Fibroblast of lung (primary cell): Measurements from ENCODE around the gene CCDC196. TPM values are rescaled to one million over a fixed set of nuclear protein-coding genes. Genes with fewer than 3 reads are reported as not detected.
"Not testable (repeated sequence)": the region's sequence is repeated elsewhere in the genome, so short reads cannot be mapped to it uniquely, and the experiment has no call there.

Experiments used
- DNase-seq, 2 donors: peaks; one replicate each; pipeline versions ENCODE4 v3.0.0 to v3.0.0-alpha.2; 2010; ENCODE audit warnings: low read depth in 2 of 2
- H2AFZ ChIP-seq: 2 replicates; pipeline ENCODE4 v1.5.1; 2012; ENCODE audit warnings: low read length, control low read depth, inconsistent platforms
- H3K27ac ChIP-seq: 2 replicates; pipeline ENCODE4 v1.5.1; 2011; ENCODE audit warnings: low read length, control low read depth; ENCODE audit not compliant: insufficient read depth
- H3K27me3 ChIP-seq: 2 replicates; pipeline ENCODE4 v1.5.1; 2011; ENCODE audit warnings: mild to moderate bottlenecking, low read length; ENCODE audit not compliant: control insufficient read depth, insufficient read depth
- H3K36me3 ChIP-seq: 2 replicates; pipeline ENCODE4 v1.5.1; 2011; ENCODE audit warnings: low read length; ENCODE audit not compliant: control insufficient read depth, insufficient read depth
- H3K4me1 ChIP-seq: 2 replicates; pipeline ENCODE4 v1.5.1; 2011; ENCODE audit warnings: low read length; ENCODE audit not compliant: control insufficient read depth, insufficient read depth; ENCODE audit errors: extremely low read depth
- H3K4me2 ChIP-seq: 2 replicates; pipeline ENCODE4 v1.5.1; 2011; ENCODE audit warnings: low read length, control low read depth; ENCODE audit not compliant: insufficient read depth; ENCODE audit errors: extremely low read depth
- H3K4me3 ChIP-seq, 4 experiments: fragments of 200-600 bp in 1 of 4; sonication (generic) in 1 of 4; replicated peaks in 1 of 4; 2 replicates each; pipeline ENCODE4 v1.5.1; 2011 to 2016; ENCODE audit warnings: low read length in 4 of 4, low read depth in 3 of 4, mild to moderate bottlenecking in 3 of 4, control low read depth in 2 of 4, inconsistent platforms in 1 of 4, mixed read lengths in 1 of 4; ENCODE audit not compliant: insufficient read depth in 1 of 4; ENCODE audit errors: control extremely low read depth in 1 of 4
- H3K79me2 ChIP-seq: 2 replicates; pipeline ENCODE4 v1.5.1; 2012; ENCODE audit warnings: mild to moderate bottlenecking, low read length, inconsistent platforms; ENCODE audit not compliant: control insufficient read depth, insufficient read depth
- H3K9ac ChIP-seq: 2 replicates; pipeline ENCODE4 v1.5.1; 2011; ENCODE audit warnings: mild to moderate bottlenecking, low read length, control low read depth; ENCODE audit not compliant: insufficient read depth
- H3K9me3 ChIP-seq: 2 replicates; pipeline ENCODE4 v1.5.1; 2012; ENCODE audit warnings: low read depth, low read length; ENCODE audit not compliant: control insufficient read depth, insufficient read depth
- H4K20me1 ChIP-seq: 2 replicates; pipeline ENCODE4 v1.5.1; 2011; ENCODE audit warnings: low read length; ENCODE audit not compliant: control insufficient read depth, insufficient read depth; ENCODE audit errors: extremely low read depth
- EZH2 ChIP-seq: IDR thresholded peaks from 2 replicates; pipeline ENCODE4 v1.5.1; 2012; ENCODE audit warnings: low read length, control low read depth, mild to moderate bottlenecking; ENCODE audit errors: missing control alignments
- polyA plus RNA-seq, 2 donors: library from polyadenylated mRNA; depleted of rRNA in 1 of 2; stranded (reverse) in 1 of 2; unstranded in 1 of 2; fragments of >200 nt; gene quantifications; 2 replicates each; pipeline ENCODE4 v1.2.1, GENCODE V29; 2011 to 2012; ENCODE audit warnings: missing spikeins in 1 of 2
- total RNA-seq: library from RNA; depleted of rRNA; stranded (reverse); fragments of >200 nt; gene quantifications from 2 replicates; pipeline ENCODE4 v1.2.1, GENCODE V29; 2014
- TF ChIP-seq, protein P1 (sequence below), 2 donors: IDR thresholded peaks in 1 of 2; conservative IDR thresholded peaks in 1 of 2; 1 replicate in 1 of 2; 2 replicates in 1 of 2; pipeline ENCODE4 v1.5.1; 2011 to 2012; ENCODE audit warnings: low read length in 2 of 2, control low read depth in 1 of 2, inconsistent platforms in 1 of 2, low read depth in 1 of 2, mild to moderate bottlenecking in 1 of 2

Gene CCDC196
- total and polyA plus RNA-seq, 2 donors (not counting 1 experiment from before 2014, with no cell fraction given), result not detected

DNA sequence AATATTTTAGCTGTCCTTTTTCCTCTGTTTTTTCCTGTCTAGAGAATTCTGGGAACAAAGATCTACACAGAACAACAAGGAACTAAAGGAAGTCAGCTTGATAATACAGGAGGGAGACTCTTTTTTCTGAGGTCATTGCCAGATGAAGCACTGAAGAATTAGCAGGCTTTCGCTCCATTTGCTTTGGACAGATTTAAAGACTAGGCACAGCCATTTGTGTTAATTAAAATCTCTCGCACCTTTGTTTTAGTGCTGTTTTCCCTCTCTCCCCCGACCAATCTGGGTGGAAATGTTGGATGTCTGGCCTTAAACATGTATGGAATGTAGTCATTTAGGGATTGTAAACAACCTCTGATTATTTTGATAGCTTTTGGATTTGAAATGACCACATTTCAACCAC is 12.1 kb downstream of the CCDC196 start:
- Histone ChIP-seq H3K9ac (no peak overlapping the region), H3K27me3 (no peaks in the 10 kb centered on the region), H3K4me1 (no peaks in the 10 kb centered on the region), H3K79me2 (no peaks in the 10 kb centered on the region), H3K27ac (no peak overlapping the region), H3K36me3 (no peaks in the 10 kb centered on the region), H3K9me3 (no peaks in the 10 kb centered on the region), H3K4me2 (no peak overlapping the region), H2AFZ (no peak overlapping the region), H3K4me3 (no peak overlapping the region), H4K20me1 (no peaks in the 10 kb centered on the region)
- DNase-seq, result peak in 1 of 2 donors; percentile 21
- TF ChIP-seq EZH2, result no peak
- TF ChIP-seq, protein P1, sequence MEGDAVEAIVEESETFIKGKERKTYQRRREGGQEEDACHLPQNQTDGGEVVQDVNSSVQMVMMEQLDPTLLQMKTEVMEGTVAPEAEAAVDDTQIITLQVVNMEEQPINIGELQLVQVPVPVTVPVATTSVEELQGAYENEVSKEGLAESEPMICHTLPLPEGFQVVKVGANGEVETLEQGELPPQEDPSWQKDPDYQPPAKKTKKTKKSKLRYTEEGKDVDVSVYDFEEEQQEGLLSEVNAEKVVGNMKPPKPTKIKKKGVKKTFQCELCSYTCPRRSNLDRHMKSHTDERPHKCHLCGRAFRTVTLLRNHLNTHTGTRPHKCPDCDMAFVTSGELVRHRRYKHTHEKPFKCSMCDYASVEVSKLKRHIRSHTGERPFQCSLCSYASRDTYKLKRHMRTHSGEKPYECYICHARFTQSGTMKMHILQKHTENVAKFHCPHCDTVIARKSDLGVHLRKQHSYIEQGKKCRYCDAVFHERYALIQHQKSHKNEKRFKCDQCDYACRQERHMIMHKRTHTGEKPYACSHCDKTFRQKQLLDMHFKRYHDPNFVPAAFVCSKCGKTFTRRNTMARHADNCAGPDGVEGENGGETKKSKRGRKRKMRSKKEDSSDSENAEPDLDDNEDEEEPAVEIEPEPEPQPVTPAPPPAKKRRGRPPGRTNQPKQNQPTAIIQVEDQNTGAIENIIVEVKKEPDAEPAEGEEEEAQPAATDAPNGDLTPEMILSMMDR (conservative IDR thresholded peaks at IDR 0.05 in 1 of 2, IDR thresholded peaks at IDR 0.05 in 1 of 2; ENCODE audit: low read depth in 1 of 2, low read length in 2 of 2), result no peak

DNA sequence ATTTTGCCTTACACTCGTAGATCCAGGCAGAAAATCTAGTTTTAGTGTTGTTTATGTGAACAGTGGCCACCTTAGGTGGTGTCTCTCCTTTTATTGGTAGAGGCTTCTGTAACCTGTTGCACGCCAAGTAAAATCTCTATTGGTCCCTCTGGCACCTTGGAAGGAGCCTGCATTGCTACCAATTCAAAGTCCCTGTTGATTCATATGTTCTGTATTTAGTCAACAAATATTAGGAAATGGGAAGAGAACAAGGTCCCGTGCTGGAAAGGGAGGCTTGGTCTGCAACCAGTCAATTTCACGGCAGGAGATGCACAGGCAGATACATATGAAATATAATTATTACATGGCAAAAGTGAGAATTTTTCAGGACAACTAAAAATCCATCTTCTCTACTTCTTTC is 15.4 kb downstream of the CCDC196 start:
- Histone ChIP-seq H3K4me2 (no peak overlapping the region), H3K27ac (no peak overlapping the region), H4K20me1 (no peaks in the 10 kb centered on the region), H3K4me3 (no peak overlapping the region), H3K9me3 (no peaks in the 10 kb centered on the region), H3K4me1 (no peaks in the 10 kb centered on the region), H3K27me3 (no peaks in the 10 kb centered on the region), H3K36me3 (no peaks in the 10 kb centered on the region), H3K9ac (no peak overlapping the region), H2AFZ (no peak overlapping the region), H3K79me2 (no peaks in the 10 kb centered on the region)
- no peak for TF ChIP-seq EZH2
- TF ChIP-seq, protein P1 (conservative IDR thresholded peaks at IDR 0.05 in 1 of 2, IDR thresholded peaks at IDR 0.05 in 1 of 2; ENCODE audit: low read depth in 1 of 2, low read length in 2 of 2), result no peak
- no peak for DNase-seq

DNA sequence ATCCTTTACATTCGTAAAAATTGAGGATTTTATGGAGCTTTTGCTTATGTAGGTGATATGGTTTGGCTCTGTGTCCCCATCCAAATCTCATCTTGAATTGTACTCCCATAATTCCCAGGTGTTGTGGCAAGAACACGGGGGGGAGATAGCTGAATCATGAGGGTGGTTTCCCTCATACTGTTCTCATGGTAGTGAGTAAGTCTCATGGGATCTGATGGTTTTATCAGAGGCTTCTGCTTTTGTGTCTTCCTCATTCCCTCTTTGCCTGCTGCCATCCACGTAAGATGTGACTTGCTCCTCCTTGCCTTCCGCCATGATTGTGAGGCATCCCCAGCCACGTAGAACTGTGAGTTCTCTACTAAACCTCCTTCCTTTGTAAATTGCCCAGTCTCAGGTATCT is 16.7 kb downstream of the CCDC196 start:
- not testable (repeated sequence) for H3K79me2 ChIP-seq, H3K9ac ChIP-seq, H3K4me2 ChIP-seq, H4K20me1 ChIP-seq, DNase-seq, H3K27me3 ChIP-seq, H3K36me3 ChIP-seq, H3K9me3 ChIP-seq, H2AFZ ChIP-seq, H3K4me3 ChIP-seq, H3K4me1 ChIP-seq, H3K27ac ChIP-seq
